Measurements from ENCODE around the gene HJURP.

DNA sequence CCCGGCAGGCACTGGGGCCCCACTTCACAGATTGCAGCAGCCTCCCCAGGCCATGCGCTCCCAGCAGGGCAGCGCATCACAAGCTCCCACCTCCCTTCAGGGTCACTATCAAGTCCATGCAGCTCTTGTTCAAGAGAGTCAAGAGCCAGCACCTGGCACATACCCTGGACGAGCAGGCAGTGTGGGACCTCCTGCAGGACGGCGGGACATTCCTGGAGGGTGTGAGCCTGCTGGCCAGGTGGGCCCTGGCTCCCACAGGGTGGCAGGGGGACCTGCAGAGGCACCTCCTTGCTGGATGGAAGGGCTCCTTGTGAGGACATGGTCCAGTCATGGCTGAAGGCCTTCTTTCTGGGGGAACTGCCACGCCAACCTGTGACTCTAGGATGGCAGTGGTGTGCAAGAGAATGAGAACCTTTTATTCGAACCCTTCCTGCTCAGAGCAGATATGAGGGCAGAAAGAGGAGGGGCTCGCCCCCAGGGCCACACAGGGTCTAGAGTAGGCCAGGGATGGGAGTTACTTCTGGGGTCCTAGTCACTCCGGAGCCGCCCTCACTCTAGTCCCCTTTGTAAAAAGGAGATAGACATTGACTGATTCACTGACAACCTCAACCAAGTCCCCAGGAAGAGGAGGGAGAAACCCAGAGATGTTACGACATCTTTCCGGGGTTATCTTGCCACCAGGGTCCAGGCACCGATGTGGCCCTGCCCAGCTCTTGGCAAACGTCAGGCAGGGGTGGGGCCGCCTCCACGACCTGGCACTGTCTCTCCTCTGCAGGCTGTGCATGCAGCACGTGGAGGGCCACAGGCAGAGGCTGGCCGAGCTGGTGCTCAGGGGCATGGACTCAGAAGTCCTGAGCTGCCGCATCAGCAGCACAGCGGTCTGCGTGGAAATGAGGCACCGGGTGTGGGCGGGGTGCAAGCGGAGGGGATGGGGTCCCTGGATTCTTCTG, 31.3 kb downstream of the HJURP start:
- TF ChIP-seq, protein P1, sequence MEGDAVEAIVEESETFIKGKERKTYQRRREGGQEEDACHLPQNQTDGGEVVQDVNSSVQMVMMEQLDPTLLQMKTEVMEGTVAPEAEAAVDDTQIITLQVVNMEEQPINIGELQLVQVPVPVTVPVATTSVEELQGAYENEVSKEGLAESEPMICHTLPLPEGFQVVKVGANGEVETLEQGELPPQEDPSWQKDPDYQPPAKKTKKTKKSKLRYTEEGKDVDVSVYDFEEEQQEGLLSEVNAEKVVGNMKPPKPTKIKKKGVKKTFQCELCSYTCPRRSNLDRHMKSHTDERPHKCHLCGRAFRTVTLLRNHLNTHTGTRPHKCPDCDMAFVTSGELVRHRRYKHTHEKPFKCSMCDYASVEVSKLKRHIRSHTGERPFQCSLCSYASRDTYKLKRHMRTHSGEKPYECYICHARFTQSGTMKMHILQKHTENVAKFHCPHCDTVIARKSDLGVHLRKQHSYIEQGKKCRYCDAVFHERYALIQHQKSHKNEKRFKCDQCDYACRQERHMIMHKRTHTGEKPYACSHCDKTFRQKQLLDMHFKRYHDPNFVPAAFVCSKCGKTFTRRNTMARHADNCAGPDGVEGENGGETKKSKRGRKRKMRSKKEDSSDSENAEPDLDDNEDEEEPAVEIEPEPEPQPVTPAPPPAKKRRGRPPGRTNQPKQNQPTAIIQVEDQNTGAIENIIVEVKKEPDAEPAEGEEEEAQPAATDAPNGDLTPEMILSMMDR (IDR thresholded peaks at IDR 0.05) = no peak
- no peak for TF ChIP-seq POLR2A (IDR thresholded peaks at IDR 0.05)
